ENCODE data around the gene ZBTB25. TPM values are rescaled to one million over a fixed set of nuclear protein-coding genes. Genes with fewer than 3 reads are reported as not detected.

The ZBTB25 gene
- total RNA-seq, 6 donors from 2014 or later, result 5.9 to 31.4 (median 10.3) TPM

GRCh38 chr14:64461221-64461620 lies 42.4 kb downstream of the ZBTB25 start:
- no peak overlapping the region for H3K27ac ChIP-seq
- TF ChIP-seq EP300 (IDR thresholded peaks at IDR 0.05) (no peak), POLR2A (IDR thresholded peaks at IDR 0.05) (no peak), POLR2AphosphoS5 (IDR thresholded peaks at IDR 0.05) (no peak), CTCF (IDR thresholded peaks at IDR 0.05) (no peak)
- no peaks in the 10 kb centered on the region for H3K9me3 ChIP-seq
- 85 to 87% methylated on average over 3 of the region's 3 CpGs for WGBS, 2 donors
- H3K4me1 ChIP-seq, result peaks cover 9 to 17% (median 12%) of the 10 kb centered on the region in 4 donors
- peaks cover 0 to 11% (median 0%) of the 10 kb centered on the region in 4 donors for H3K27me3 ChIP-seq
- ATAC-seq (ENCODE audit: low FRiP score in 2 of 2) (no peak), DNase-seq (no peak)
- peaks cover 0 to 4% (median 1%) of the 10 kb centered on the region in 4 donors for H3K36me3 ChIP-seq
- no peak overlapping the region for H3K4me3 ChIP-seq

GRCh38 chr14:64459405-64460136 lies 44.1 kb downstream of the ZBTB25 start:
- Histone ChIP-seq H3K4me1 (peaks cover 2 to 3% (median 2%) of the 10 kb centered on the region in 4 donors), H3K27ac (no peak overlapping the region), H3K36me3 (peaks cover 3 to 18% (median 4%) of the 10 kb centered on the region in 4 donors), H3K9me3 (no peaks in the 10 kb centered on the region), H3K4me3 (no peak overlapping the region), H3K27me3 (no peaks in the 10 kb centered on the region)
- DNase-seq, result no peak
- ATAC-seq (ENCODE audit: low FRiP score in 2 of 2), result no peak
- TF ChIP-seq CTCF (IDR thresholded peaks at IDR 0.05), result no peak
- TF ChIP-seq EP300 (IDR thresholded peaks at IDR 0.05), result no peak
- no peak for TF ChIP-seq POLR2A (IDR thresholded peaks at IDR 0.05)
- no peak for TF ChIP-seq POLR2AphosphoS5 (IDR thresholded peaks at IDR 0.05)
- 66 to 69% methylated on average over 4 of the region's 4 CpGs for WGBS, 2 donors

- no peak for ATAC-seq (ENCODE audit: low FRiP score in 2 of 2)
- DNase-seq, result no peak
- Histone ChIP-seq H3K27ac (no peak overlapping the region), H3K27me3 (no peaks in the 10 kb centered on the region), H3K4me3 (no peak overlapping the region), H3K36me3 (peaks cover 3 to 62% (median 14%) of the 10 kb centered on the region in 4 donors), H3K4me1 (peaks cover 0 to 3% (median 0%) of the 10 kb centered on the region in 4 donors), H3K9me3 (no peaks in the 10 kb centered on the region)
- no peak for TF ChIP-seq EP300 (IDR thresholded peaks at IDR 0.05)
- TF ChIP-seq POLR2A (IDR thresholded peaks at IDR 0.05), result no peak
- no peak for TF ChIP-seq POLR2AphosphoS5 (IDR thresholded peaks at IDR 0.05)
- no peak for TF ChIP-seq CTCF (IDR thresholded peaks at IDR 0.05)
- 95 to 98% methylated on average over 10 of the region's 10 CpGs for WGBS, 2 donors
These were observed 49.0 kb downstream of the ZBTB25 start for GRCh38 chr14:64454671-64455070.

- no peaks in the 10 kb centered on the region for H3K9me3 ChIP-seq
- H3K4me1 ChIP-seq, result no peaks in the 10 kb centered on the region
- TF ChIP-seq CTCF (IDR thresholded peaks at IDR 0.05) (no peak), POLR2A (IDR thresholded peaks at IDR 0.05) (no peak), EP300 (IDR thresholded peaks at IDR 0.05) (no peak), POLR2AphosphoS5 (IDR thresholded peaks at IDR 0.05) (no peak)
- no peak for DNase-seq
- no peaks in the 10 kb centered on the region for H3K27me3 ChIP-seq
- no peak overlapping the region for H3K4me3 ChIP-seq
- 85 to 87% methylated on average over 2 of the region's 2 CpGs for WGBS, 2 donors
- H3K36me3 ChIP-seq, result peaks cover 3 to 69% (median 24%) of the 10 kb centered on the region in 4 donors
- no peak for ATAC-seq (ENCODE audit: low FRiP score in 2 of 2)
- H3K27ac ChIP-seq, result no peak overlapping the region
These were observed 53.4 kb downstream of the ZBTB25 start for GRCh38 chr14:64450255-64450654.

Data from upper lobe of left lung (tissue), 6 donors.